Kidney (tissue), 14 donors: ENCODE measurements around the gene LRP1. TPM values are rescaled to one million over a fixed set of nuclear protein-coding genes. Genes with fewer than 3 reads are reported as not detected.

ENCODE experiments used
- DNase-seq, 5 donors: peaks; one replicate each; pipeline ENCODE4 v3.0.0-alpha.2; 2013 to 2020
- FAIRE-seq: peaks from 2 replicates; lab custom pipeline; 2012; peaks lifted over from hg19 to GRCh38; lab: Jason Lieb, UNC
- H3K27ac ChIP-seq, 2 donors: one replicate each; pipeline ENCODE4 v1.7.0; 2013; ENCODE audit warnings: low read depth in 2 of 2, low read length in 2 of 2, inconsistent platforms in 1 of 2
- H3K27me3 ChIP-seq: one replicate; pipeline ENCODE4 v1.7.1; 2013; ENCODE audit warnings: low read length, inconsistent platforms; ENCODE audit not compliant: control insufficient read depth, insufficient read depth
- H3K36me3 ChIP-seq, 3 donors: one replicate each; pipeline versions ENCODE4 v1.7.0 to v1.7.1; 2013; ENCODE audit warnings: low read length in 3 of 3, control low read depth in 1 of 3, inconsistent platforms in 1 of 3; ENCODE audit not compliant: insufficient read depth in 3 of 3, control insufficient read depth in 2 of 3
- H3K4me1 ChIP-seq, 3 donors: one replicate each; pipeline versions ENCODE4 v1.7.0 to v1.7.1; 2013; ENCODE audit warnings: low read length in 3 of 3, inconsistent platforms in 1 of 3, low read depth in 1 of 3; ENCODE audit not compliant: control insufficient read depth in 2 of 3, insufficient read depth in 2 of 3
- H3K4me3 ChIP-seq, 3 donors: one replicate each; pipeline versions ENCODE4 v1.7.0 to v1.8.1; 2013; ENCODE audit warnings: low read length in 3 of 3, control low read depth in 1 of 3, inconsistent platforms in 1 of 3
- H3K9ac ChIP-seq, 3 donors: one replicate each; pipeline versions ENCODE4 v1.7.0 to v1.7.1; 2013; ENCODE audit warnings: low read length in 3 of 3, control low read depth in 1 of 3, inconsistent platforms in 1 of 3
- H3K9me3 ChIP-seq, 3 donors: one replicate each; pipeline versions ENCODE4 v1.7.0 to v1.7.1; 2013; ENCODE audit warnings: low read length in 3 of 3, control low read depth in 1 of 3, inconsistent platforms in 1 of 3; ENCODE audit not compliant: control insufficient read depth in 2 of 3, insufficient read depth in 1 of 3
- CTCF ChIP-seq: IDR thresholded peaks from 3 replicates; pipeline ENCODE4 v1.5.1; 2012; ENCODE audit warnings: mild to moderate bottlenecking, moderate library complexity, borderline replicate concordance; ENCODE audit not compliant: insufficient read depth; ENCODE audit errors: extremely low read depth
- intact Hi-C: fragments of 100-400 bp; cut with DNase I; formaldehyde crosslinking; loops from one replicate; pipeline ENCODE4 v1.11.1; 2022
- polyA plus RNA-seq: library from polyadenylated mRNA; stranded (reverse); fragments of 350-450 nt; fragmentation: Illumina TruSeq; extraction: RNeasy Lipid Tissue Mini Kit (QIAGEN cat#74804); gene quantifications from one replicate; pipeline ENCODE4 v1.2.3, GENCODE V29; 2014; ENCODE audit warnings: low read depth, low replicate concordance; ENCODE audit not compliant: insufficient read depth
- total RNA-seq: library from RNA; stranded (reverse); fragmentation: NEBNext Ultra II Directional; extraction: Animal tissue kit (Norgen Biotek cat#: 25700); gene quantifications from one replicate; pipeline ENCODE4 v1.2.1, GENCODE V29; 2021
- donor health status: control.
- donor health status: control.
- donor health status: control.
- donor health status: control.
- donor health status: control.
- donor health status: DM: yes; HTN: yes; CAD: no.
- donor health status: Normal renal cell carcinoma (clear cell type).

LRP1 gene
- total and polyA plus RNA-seq, 2 donors from 2014 or later, result 18.7 to 121 TPM

- FAIRE-seq, result no peak
- intact Hi-C loops, result no loop called here
- Histone ChIP-seq H3K9ac (no peak overlapping the region), H3K4me1 (no peaks in the 10 kb centered on the region), H3K36me3 (peaks cover 0 to 9% (median 4%) of the 10 kb centered on the region in 3 donors), H3K9me3 (no peaks in the 10 kb centered on the region), H3K4me3 (no peak overlapping the region), H3K27me3 (no peaks in the 10 kb centered on the region), H3K27ac (no peak overlapping the region)
- DNase-seq, result no peak
- TF ChIP-seq CTCF, result no peak
Measured at GRCh38 chr12:57170927-57171326, 42.6 kb downstream of the LRP1 start.

GRCh38 chr12:57171668-57172067 lies 43.4 kb downstream of the LRP1 start:
- no peak overlapping the region for H3K4me3 ChIP-seq
- no peaks in the 10 kb centered on the region for H3K27me3 ChIP-seq
- H3K4me1 ChIP-seq, result no peaks in the 10 kb centered on the region
- DNase-seq (peak in 2 of 5 donors; percentile 25 to 82), FAIRE-seq (no peak)
- intact Hi-C loops, result no loop called here
- peaks cover 0 to 10% (median 9%) of the 10 kb centered on the region in 3 donors for H3K36me3 ChIP-seq
- H3K9ac ChIP-seq, result no peak overlapping the region
- H3K9me3 ChIP-seq, result no peaks in the 10 kb centered on the region
- TF ChIP-seq CTCF, result no peak
- H3K27ac ChIP-seq, result no peak overlapping the region

- Histone ChIP-seq H3K9me3 (no peaks in the 10 kb centered on the region), H3K27me3 (no peaks in the 10 kb centered on the region), H3K36me3 (peaks cover 0 to 12% (median 4%) of the 10 kb centered on the region in 3 donors), H3K4me3 (no peak overlapping the region), H3K27ac (no peak overlapping the region), H3K9ac (no peak overlapping the region), H3K4me1 (no peaks in the 10 kb centered on the region)
- FAIRE-seq, result no peak
- peak in 1 of 5 donors; percentile 26 for DNase-seq
- peak; percentile 39 for TF ChIP-seq CTCF
- intact Hi-C loops, result no loop called here
Measured at GRCh38 chr12:57173089-57173488, 44.8 kb downstream of the LRP1 start.

- H3K27ac ChIP-seq, result no peak overlapping the region
- no peak for FAIRE-seq
Measured at GRCh38 chr12:57173683-57174082, 45.4 kb downstream of the LRP1 start.

More at GRCh38 chr12:57173683-57174082, 45.4 kb downstream of the LRP1 start:
- H3K27me3 ChIP-seq, result no peaks in the 10 kb centered on the region
- no peak for TF ChIP-seq CTCF
- intact Hi-C loops, result no loop called here
- peaks cover 0 to 12% (median 3%) of the 10 kb centered on the region in 3 donors for H3K36me3 ChIP-seq
- no peak for DNase-seq
- H3K9ac ChIP-seq, result no peak overlapping the region
- H3K4me1 ChIP-seq, result no peaks in the 10 kb centered on the region
- no peaks in the 10 kb centered on the region for H3K9me3 ChIP-seq
- H3K4me3 ChIP-seq, result no peak overlapping the region
